ENCODE results near the gene SPATA32.
"Not testable (repeated sequence)": the region's sequence is repeated elsewhere in the genome, so short reads cannot be mapped to it uniquely, and the experiment has no call there.

SPATA32 gene

GRCh38 chr17:45270828-45271418 lies 9.0 kb upstream of the SPATA32 start:
- DNase-seq: peak in 1 of 2 donors; percentile 31

GRCh38 chr17:45269912-45270311 lies 8.0 kb upstream of the SPATA32 start:
- DNase-seq: no peak

GRCh38 chr17:45267436-45268055 lies 5.7 kb upstream of the SPATA32 start:
- DNase-seq: no peak

- DNase-seq: no peak
Measured at GRCh38 chr17:45266372-45266926, 4.6 kb upstream of the SPATA32 start.

- DNase-seq: peak; percentile 59 to 83
Measured at GRCh38 chr17:45265821-45266220, 3.9 kb upstream of the SPATA32 start.

GRCh38 chr17:45264988-45265387 lies 3.1 kb upstream of the SPATA32 start:
- DNase-seq: no peak

GRCh38 chr17:45264430-45264829 lies 2.5 kb upstream of the SPATA32 start:
- no peak for DNase-seq

- DNase-seq: no peak
Measured at GRCh38 chr17:45263477-45263860, 1.6 kb upstream of the SPATA32 start.

- DNase-seq: no peak
Measured at GRCh38 chr17:45262516-45263476, 902 bp upstream of the SPATA32 start.

GRCh38 chr17:45260204-45260783 lies 1.6 kb downstream of the SPATA32 start:
- no peak for DNase-seq

GRCh38 chr17:45258981-45259380 lies 2.9 kb downstream of the SPATA32 start:
- DNase-seq: peak; percentile 82 to 91

GRCh38 chr17:45257115-45257514 lies 4.8 kb downstream of the SPATA32 start:
- DNase-seq: no peak

GRCh38 chr17:45256114-45256966 lies 5.6 kb downstream of the SPATA32 start:
- no peak for DNase-seq

- DNase-seq: no peak
Measured at GRCh38 chr17:45255358-45255757, 6.5 kb downstream of the SPATA32 start.

GRCh38 chr17:45253879-45254278 lies 8.0 kb downstream of the SPATA32 start:
- DNase-seq: no peak

- not testable (repeated sequence) for DNase-seq
Measured at GRCh38 chr17:45253237-45253636, 8.7 kb downstream of the SPATA32 start.

GRCh38 chr17:45251931-45252330 lies 10.0 kb downstream of the SPATA32 start:
- no peak for DNase-seq

- DNase-seq: no peak
Measured at GRCh38 chr17:45248132-45248957, 13.5 kb downstream of the SPATA32 start.

- peak; percentile 74 to 90 for DNase-seq
Measured at GRCh38 chr17:45247429-45248131, 14.3 kb downstream of the SPATA32 start.

- DNase-seq: no peak
Measured at GRCh38 chr17:45246861-45247428, 14.9 kb downstream of the SPATA32 start.
